Uterine smooth muscle cell (primary cell): ENCODE data around the gene ZNF71. TPM values are rescaled to one million over a fixed set of nuclear protein-coding genes. Genes with fewer than 3 reads are reported as not detected.

ENCODE experiments used
- total RNA-seq: library from RNA; depleted of rRNA; stranded (reverse); fragments of >200 nt; gene quantifications from 2 replicates; pipeline ENCODE4 v1.2.3, GENCODE V29; 2014

Gene ZNF71
- 7.4 and 8.7 TPM in 2 replicates for total RNA-seq

DNA sequence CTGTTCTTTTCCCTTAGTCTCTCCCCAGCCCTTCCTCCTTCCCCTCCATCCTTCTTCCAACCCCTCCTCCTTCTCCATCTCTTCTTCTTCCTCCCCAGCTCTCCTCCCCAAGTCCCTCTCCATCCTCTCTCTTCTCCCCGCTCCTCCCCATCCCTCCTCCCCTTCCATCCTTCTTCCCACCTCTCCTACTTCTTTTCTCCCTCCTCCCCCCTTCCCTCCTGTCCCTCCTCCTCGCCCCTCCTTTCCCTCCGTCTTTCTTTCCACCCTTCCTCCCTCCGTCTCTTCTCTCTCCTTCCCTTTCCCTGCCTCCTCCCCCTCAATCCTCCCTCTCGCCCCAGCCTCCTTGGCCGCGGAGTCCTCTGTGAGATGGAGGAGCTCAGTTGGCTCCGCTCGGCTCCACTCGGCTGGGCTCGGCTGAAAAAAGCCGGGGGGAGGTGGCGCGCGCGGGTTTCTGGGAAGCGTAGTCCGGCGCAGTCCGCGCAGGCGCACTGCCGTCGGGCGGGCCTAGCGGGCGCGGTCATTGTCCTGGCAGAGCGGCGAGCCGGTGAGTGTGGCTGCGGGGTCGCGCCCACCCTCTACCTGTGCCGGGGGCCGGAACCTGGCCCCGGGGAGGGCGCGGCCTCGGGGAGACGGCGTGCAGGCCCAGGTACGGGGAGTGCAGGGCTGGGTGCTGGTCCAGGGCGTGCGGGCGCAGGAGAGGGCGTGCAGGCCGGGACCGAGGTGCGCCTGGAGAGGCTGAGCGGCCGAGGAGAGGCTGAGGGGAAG is at the start of gene ZNF71:
Gene ZNF71, plus strand, starts transcription at position 520 of the 765 bp plus-strand sequence. CDS start 6,257 bp downstream, outside the sequence.

DNA sequence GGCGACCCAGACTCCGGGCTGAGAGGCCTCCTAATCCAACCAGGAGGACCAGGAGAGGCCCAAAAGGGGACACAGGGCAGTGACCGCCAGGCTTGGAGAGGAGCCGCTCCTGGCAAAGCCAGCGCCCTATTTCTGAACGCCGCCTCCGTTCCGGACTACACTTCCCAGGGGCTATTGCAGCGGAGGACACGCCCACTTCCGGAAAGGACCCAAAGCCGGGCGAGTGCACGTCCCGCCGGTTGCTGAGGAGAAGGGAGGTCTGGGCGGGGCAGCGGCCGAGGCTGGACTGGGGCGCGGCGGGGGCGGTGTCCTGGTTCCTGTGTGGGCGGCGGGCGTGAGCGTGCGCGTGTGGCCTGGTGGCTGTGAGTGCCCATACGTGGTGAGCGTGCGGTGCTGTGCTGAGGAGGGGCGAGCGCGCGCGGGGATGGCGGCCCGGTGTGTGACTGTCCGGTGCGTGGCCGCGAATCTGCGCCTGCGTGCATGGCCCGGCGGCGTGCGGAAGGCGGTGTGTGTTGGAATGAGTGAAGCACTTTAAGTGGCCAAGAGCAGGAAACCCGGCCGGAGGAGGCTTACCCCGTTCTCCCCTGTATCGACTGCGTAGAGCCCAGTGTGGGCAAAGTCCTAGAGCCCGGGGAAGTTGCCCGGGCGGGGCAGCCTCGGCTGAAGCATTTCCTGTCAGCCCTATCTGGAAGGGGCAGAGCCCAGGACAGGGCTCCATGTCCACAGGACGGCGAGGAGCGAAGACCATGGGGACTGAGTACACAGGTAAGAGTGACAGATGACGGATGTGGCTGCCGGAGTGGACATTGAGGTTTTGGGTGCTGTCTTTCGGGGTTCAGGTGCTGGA is 27.6 kb upstream of the ZNF71 start, which contains the start of gene ZNF470:
Gene ZNF470, plus strand, starts transcription at position 195 of the 847 bp plus-strand sequence. CDS start 2,844 bp downstream, outside the sequence.

DNA sequence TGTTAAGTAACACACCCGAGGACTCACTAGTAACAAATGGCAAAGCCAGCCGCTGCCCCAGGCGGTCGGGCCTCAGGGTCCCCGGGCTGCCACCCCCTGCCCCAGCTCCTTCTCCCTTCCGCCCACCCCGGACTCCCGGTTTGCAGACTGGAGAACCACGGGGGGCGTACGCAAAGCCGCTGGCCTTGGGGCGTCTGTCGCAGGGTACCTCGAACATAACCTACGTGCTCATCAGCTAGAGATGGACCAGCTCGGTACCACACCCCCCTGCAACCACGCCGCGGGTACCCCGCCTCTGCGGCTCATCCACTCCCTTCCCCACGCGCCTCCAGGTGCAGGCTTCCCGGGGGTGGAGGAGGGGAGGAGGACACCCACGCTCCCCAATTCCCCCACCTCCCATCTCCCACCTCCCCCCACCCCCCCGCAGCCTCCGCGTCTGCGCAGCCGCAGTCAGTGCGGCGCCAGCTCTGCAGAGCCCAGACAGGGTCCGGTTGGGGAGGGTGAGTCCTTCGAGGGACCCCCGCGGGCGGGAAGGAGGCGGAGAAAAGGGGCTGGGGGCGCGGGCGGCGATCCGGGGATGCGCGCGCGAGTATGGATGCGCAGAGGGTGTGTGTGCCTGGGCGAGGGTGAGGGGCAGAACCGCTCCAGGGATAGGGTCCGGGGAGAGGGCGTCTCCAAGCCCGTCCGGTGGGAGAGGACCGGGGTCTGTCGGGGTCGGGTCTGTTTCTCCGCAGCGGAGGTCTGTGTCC is 47.8 kb downstream of the ZNF71 start, which contains the start of gene SMIM17:
Gene SMIM17, plus strand, starts transcription at position 449 of the 749 bp plus-strand sequence. CDS start 2,509 bp downstream, outside the sequence.

GRCh38 chr19:56671613-56671994 is 76.5 kb downstream of the ZNF71 start, which contains the start of gene ZNF835:
Gene ZNF835, minus strand, starts transcription at chr19:56671757. Its CDS starts 6,559 bp downstream, at chr19:56665198.

Other genes starting within 250 kb of the ZNF71 start
- gene ZNF582, start 201.8 kb upstream of the ZNF71 start, total RNA-seq: 1.00 and 2.5 TPM in 2 replicates
- 5.8 and 7.7 TPM in 2 replicates for gene ZNF583, start 191.0 kb upstream of the ZNF71 start, total RNA-seq
- gene ZNF667, start 118.0 kb upstream of the ZNF71 start, total RNA-seq: 1.8 and 5.5 TPM in 2 replicates
- 2.3 and 4.4 TPM in 2 replicates for gene ZNF471, start 87.4 kb upstream of the ZNF71 start, total RNA-seq
- 10.5 and 13.7 TPM in 2 replicates for gene ZFP28, start 56.4 kb upstream of the ZNF71 start, total RNA-seq
- gene ZNF470, start 27.8 kb upstream of the ZNF71 start, total RNA-seq: 3.5 and 4.9 TPM in 2 replicates
- gene SMIM17, start 47.9 kb downstream of the ZNF71 start, total RNA-seq: 0.25 TPM in 1 of 2 replicates, not detected in the other
- gene ZNF835, start 76.5 kb downstream of the ZNF71 start, total RNA-seq: 0.44 and 2.6 TPM in 2 replicates
- gene PEG3, start 245.4 kb downstream of the ZNF71 start, total RNA-seq: 1.9 and 3.9 TPM in 2 replicates
- 0.12 TPM in 1 of 2 replicates, not detected in the other for gene ZIM2, start 245.4 kb downstream of the ZNF71 start, total RNA-seq